ENCODE data around the gene TUBB3. TPM values are rescaled to one million over a fixed set of nuclear protein-coding genes. Genes with fewer than 3 reads are reported as not detected.

The TUBB3 gene
- total RNA-seq, 1 experiment from 2014 or later = 164 TPM

- Mint-ChIP-seq H3K27me3 (ENCODE audit: low read depth) (no peaks in the 10 kb centered on the region), H3K4me3 (no peak overlapping the region), H3K9me3 (no peaks in the 10 kb centered on the region), H3K4me1 (no peaks in the 10 kb centered on the region), H3K36me3 (ENCODE audit: insufficient read depth in 1 of 3, low read depth in 3 of 3) (peaks cover 31 to 83% (median 70%) of the 10 kb centered on the region in 3 experiments; a peak in 6 of 7 replicates), H3K27ac (no peak overlapping the region)
- H3K4me2 ChIP-seq (ENCODE audit: insufficient read depth, insufficient read length, low read length) = no peak overlapping the region
- no peaks in the 10 kb centered on the region for H3K79me2 ChIP-seq (ENCODE audit: insufficient read depth, low read length)
- no peaks in the 10 kb centered on the region for H3K79me1 ChIP-seq (ENCODE audit: insufficient read depth, low read depth, low read length, poor library complexity, severe bottlenecking)
- no peak overlapping the region for H2BK120ac ChIP-seq (ENCODE audit: low read depth, low read length, poor library complexity, severe bottlenecking)
- H3K14ac ChIP-seq (ENCODE audit: insufficient read depth, low read length) = no peak overlapping the region
- H2AFZ ChIP-seq (ENCODE audit: low read length) = no peak overlapping the region
- no peak overlapping the region for H2BK20ac ChIP-seq (ENCODE audit: low read depth, low read length, poor library complexity, severe bottlenecking)
- no peaks in the 10 kb centered on the region for H3K23me2 ChIP-seq (ENCODE audit: insufficient read length, low read depth, low read length, poor library complexity, severe bottlenecking)
- no peak overlapping the region for H4K91ac ChIP-seq (ENCODE audit: insufficient read length, low read depth, low read length)
- H2BK5ac ChIP-seq (ENCODE audit: insufficient read length, low read length) = no peak overlapping the region
- no peaks in the 10 kb centered on the region for H4K20me1 ChIP-seq (ENCODE audit: control insufficient read depth, insufficient read depth, insufficient read length)
- no peak overlapping the region for H2BK15ac ChIP-seq (ENCODE audit: low read depth, low read length)
- H3K9me3 ChIP-seq (ENCODE audit: control insufficient read depth, low read depth, low read length) = no peaks in the 10 kb centered on the region
- H3T11ph ChIP-seq (ENCODE audit: low read length) = no peak overlapping the region
- WGBS (ENCODE audit: extremely low coverage, insufficient read length, low lambda C conversion rate) = no CpG with 5 or more reads among the region's 7 CpGs
- H3K56ac ChIP-seq (ENCODE audit: insufficient read length, low read depth, low read length) = no peak overlapping the region
- H3K9ac ChIP-seq (ENCODE audit: extremely low read depth, insufficient read length, low read length) = no peak overlapping the region
- DNase-seq = no peak
- TF ChIP-seq CTCF (conservative IDR thresholded peaks at IDR 0.05) = no peak
- H3K27me3 ChIP-seq (ENCODE audit: insufficient read depth, low read length) = no peaks in the 10 kb centered on the region
- H3K4ac ChIP-seq (ENCODE audit: low read depth, low read length) = no peak overlapping the region
- no peaks in the 10 kb centered on the region for H3K4me1 ChIP-seq (ENCODE audit: insufficient read depth, low read length)
- H2BK12ac ChIP-seq (ENCODE audit: insufficient read length, low read depth, low read length) = no peak overlapping the region
- H3K27ac ChIP-seq (ENCODE audit: insufficient read length, low read depth, low read length) = no peak overlapping the region
- H4K5ac ChIP-seq (ENCODE audit: insufficient read length, low read depth, low read length) = no peak overlapping the region
- no peak overlapping the region for H3K18ac ChIP-seq (ENCODE audit: insufficient read length, low read depth, low read length)
- no peak overlapping the region for H2AK5ac ChIP-seq (ENCODE audit: insufficient read length, low read length)
- no peak overlapping the region for H4K8ac ChIP-seq (replicated peaks; ENCODE audit: insufficient read length, low read depth, low read length)
- no peak overlapping the region for H3K23ac ChIP-seq (ENCODE audit: insufficient read length, low read depth, low read length)
These were observed 61.1 kb downstream of the TUBB3 start for GRCh38 chr16:89984216-89984615.
